Astrocyte of the cerebellum (primary cell): ENCODE data around the gene OBI1.

ENCODE experiments used
- DNase-seq: peaks from one replicate; pipeline ENCODE4 v3.0.0-alpha.2; 2011; ENCODE audit warnings: low read depth
- H3K4me3 ChIP-seq: 2 replicates; pipeline ENCODE4 v1.5.1; 2011; ENCODE audit warnings: mild to moderate bottlenecking, low read depth, low read length, moderate library complexity
- CTCF ChIP-seq: IDR thresholded peaks from 2 replicates; pipeline ENCODE4 v1.5.1; 2012; ENCODE audit warnings: low read length, low read depth, moderate library complexity, mild to moderate bottlenecking; ENCODE audit errors: missing control alignments
- in situ Hi-C: cut with HindIII; loops from 2 replicates; pipeline ENCODE4 v1.10.0; 2017; ENCODE audit warnings: low sequenced_read_pairs

Gene OBI1

GRCh38 chr13:78610381-78610883 is 48.5 kb downstream of the OBI1 start:
- TF ChIP-seq CTCF, result no peak
- DNase-seq, result no peak
- no peak overlapping the region for H3K4me3 ChIP-seq
- in situ Hi-C loops, result no loop called here

GRCh38 chr13:78609464-78610205 is 49.3 kb downstream of the OBI1 start:
- no peak for TF ChIP-seq CTCF
- DNase-seq, result no peak
- peak overlapping the region; percentile 48 for H3K4me3 ChIP-seq
- in situ Hi-C loops, result no loop called here

GRCh38 chr13:78608688-78609463 is 50.1 kb downstream of the OBI1 start:
- no peak for TF ChIP-seq CTCF

GRCh38 chr13:78608252-78608687 is 50.7 kb downstream of the OBI1 start:
- in situ Hi-C loops, result no loop called here
- DNase-seq, result no peak
- no peak for TF ChIP-seq CTCF
- H3K4me3 ChIP-seq, result peak overlapping the region; percentile 48

More at GRCh38 chr13:78608688-78609463, 50.1 kb downstream of the OBI1 start:
- in situ Hi-C loops, result no loop called here
- peak overlapping the region; percentile 48 for H3K4me3 ChIP-seq
- no peak for DNase-seq

- DNase-seq, result no peak
- in situ Hi-C loops, result no loop called here
- TF ChIP-seq CTCF, result no peak
- no peak overlapping the region for H3K4me3 ChIP-seq
These were observed 51.3 kb downstream of the OBI1 start for GRCh38 chr13:78607409-78608251.
